PC-9 (cell line): Measurements from ENCODE around the gene SLC29A4. TPM values are rescaled to one million over a fixed set of nuclear protein-coding genes. Genes with fewer than 3 reads are reported as not detected.

Experiments
- BruUV-seq: library from RNA; stranded (reverse); fragments of 400-500 nt; replicated peaks from 2 replicates; lab custom pipeline; 2021; lab: Mats Ljungman, UMichigan
- CTCF ChIA-PET: fragments of 300-600 bp; sonication (Branson Sonifier 250); formaldehyde crosslinking; loops from one replicate; lab custom pipeline; 2022; ENCODE audit warnings: antibody characterized with exemption; lab: Charles Lee
- POLR2A ChIA-PET: fragments of 300-600 bp; sonication (Branson Sonifier 250); formaldehyde crosslinking; loops from one replicate; lab custom pipeline; 2022; ENCODE audit warnings: antibody characterized with exemption; ENCODE audit not compliant: unreplicated experiment; lab: Charles Lee
- DNase-seq, 2 experiments: peaks; one replicate each; pipeline versions ENCODE4 v3.0.0 to v3.0.0-alpha.2; 2015 to 2022; ENCODE audit warnings: mixed read lengths in 1 of 2
- H2AFZ ChIP-seq: fragments of 200-600 bp; sonication (generic); 2 replicates; pipeline ENCODE4 v1.8.1; 2017; ENCODE audit warnings: antibody characterized with exemption
- H3F3A ChIP-seq: fragments of 200-600 bp; sonication (generic); 2 replicates; pipeline ENCODE4 v1.8.1; 2017; ENCODE audit warnings: antibody characterized with exemption, mild to moderate bottlenecking, low read depth; ENCODE audit not compliant: insufficient read depth
- H3K27ac ChIP-seq: fragments of 200-600 bp; sonication (generic); 2 replicates; pipeline ENCODE4 v1.6.1; 2016; ENCODE audit warnings: mixed run types
- H3K27me3 ChIP-seq: fragments of 200-600 bp; sonication (generic); 2 replicates; pipeline ENCODE4 v1.6.1; 2016; ENCODE audit warnings: low read depth, mixed run types; ENCODE audit not compliant: insufficient read depth
- H3K36me3 ChIP-seq: fragments of 200-600 bp; sonication (generic); 2 replicates; pipeline ENCODE4 v1.6.1; 2016; ENCODE audit warnings: low read depth, mixed run types
- H3K4me1 ChIP-seq: fragments of 200-600 bp; sonication (generic); replicated peaks from 2 replicates; pipeline ENCODE4 v1.6.1; 2016; ENCODE audit warnings: mixed run types; ENCODE audit not compliant: insufficient read depth
- H3K4me2 ChIP-seq: fragments of 200-600 bp; sonication (generic); 2 replicates; pipeline ENCODE4 v1.6.1; 2017; ENCODE audit warnings: mixed run types
- H3K4me3 ChIP-seq: fragments of 200-600 bp; sonication (generic); 2 replicates; pipeline ENCODE4 v1.6.1; 2016; ENCODE audit warnings: mixed run types
- H3K79me2 ChIP-seq: fragments of 200-600 bp; sonication (generic); 2 replicates; pipeline ENCODE4 v1.6.1; 2017; ENCODE audit warnings: low read depth, mixed run types
- H3K9me2 ChIP-seq: fragments of 200-600 bp; sonication (generic); 2 replicates; pipeline ENCODE4 v1.8.1; 2017; ENCODE audit warnings: mild to moderate bottlenecking; ENCODE audit not compliant: insufficient read depth
- H3K9me3 ChIP-seq: fragments of 200-600 bp; sonication (generic); 2 replicates; pipeline ENCODE4 v1.8.1; 2016; ENCODE audit warnings: low read depth; ENCODE audit not compliant: insufficient read depth
- H4K20me1 ChIP-seq: fragments of 200-600 bp; sonication (generic); 2 replicates; pipeline ENCODE4 v1.8.1; 2017; ENCODE audit not compliant: insufficient read depth
- EZH2 ChIP-seq: fragments of 200-600 bp; sonication (generic); IDR thresholded peaks from 2 replicates; pipeline ENCODE4 v1.8.0; 2017; ENCODE audit warnings: antibody characterized with exemption, low read depth
- intact Hi-C: fragments of 100-400 bp; cut with micrococcal nuclease; formaldehyde crosslinking; loops from one replicate; pipeline ENCODE4 v1.10.0; 2022; ENCODE audit not compliant: unreplicated experiment
- total RNA-seq: library from RNA; stranded (reverse); gene quantifications from 2 replicates; pipeline ENCODE4 v1.2.3, GENCODE V29; 2021
- TF ChIP-seq, protein P1 (sequence below): fragments of 200-600 bp; sonication (generic); conservative IDR thresholded peaks from 2 replicates; pipeline ENCODE4 v1.6.1; 2017; ENCODE audit warnings: mixed run types, antibody characterized with exemption, mild to moderate bottlenecking, moderate library complexity

SLC29A4 gene
- total RNA-seq, 1 experiment from 2014 or later: 7.9 TPM

DNA sequence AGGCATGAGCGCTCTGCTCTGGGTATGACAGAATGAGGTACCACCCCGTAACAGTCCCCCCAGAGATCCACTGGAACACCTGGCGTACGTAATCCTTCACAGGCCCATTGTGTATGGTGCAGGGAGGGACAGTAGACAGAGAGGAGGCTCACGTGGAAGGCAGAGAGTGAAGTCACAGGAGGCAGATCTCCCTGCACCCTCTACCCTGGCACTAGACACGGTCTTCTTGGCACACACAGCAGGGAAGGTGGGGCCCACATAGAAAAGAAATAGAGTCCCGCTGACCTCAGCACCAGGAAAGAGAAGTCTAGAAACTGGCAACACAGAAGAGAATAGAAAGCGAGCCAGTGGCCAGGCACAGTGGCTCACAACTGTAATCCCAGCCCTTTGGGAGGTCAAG, 51.9 kb downstream of the SLC29A4 start:
- H3K36me3 ChIP-seq: peaks cover 27% of the 10 kb centered on the region
- H2AFZ ChIP-seq: no peak overlapping the region
- BruUV-seq: no TSS peak
- no peak overlapping the region for H3K4me2 ChIP-seq
- H3K9me3 ChIP-seq: no peaks in the 10 kb centered on the region
- no peaks in the 10 kb centered on the region for H3K27me3 ChIP-seq
- intact Hi-C loops: no loop called here
- no peaks in the 10 kb centered on the region for H3K9me2 ChIP-seq
- no peak for TF ChIP-seq EZH2
- TF ChIP-seq, protein P1, sequence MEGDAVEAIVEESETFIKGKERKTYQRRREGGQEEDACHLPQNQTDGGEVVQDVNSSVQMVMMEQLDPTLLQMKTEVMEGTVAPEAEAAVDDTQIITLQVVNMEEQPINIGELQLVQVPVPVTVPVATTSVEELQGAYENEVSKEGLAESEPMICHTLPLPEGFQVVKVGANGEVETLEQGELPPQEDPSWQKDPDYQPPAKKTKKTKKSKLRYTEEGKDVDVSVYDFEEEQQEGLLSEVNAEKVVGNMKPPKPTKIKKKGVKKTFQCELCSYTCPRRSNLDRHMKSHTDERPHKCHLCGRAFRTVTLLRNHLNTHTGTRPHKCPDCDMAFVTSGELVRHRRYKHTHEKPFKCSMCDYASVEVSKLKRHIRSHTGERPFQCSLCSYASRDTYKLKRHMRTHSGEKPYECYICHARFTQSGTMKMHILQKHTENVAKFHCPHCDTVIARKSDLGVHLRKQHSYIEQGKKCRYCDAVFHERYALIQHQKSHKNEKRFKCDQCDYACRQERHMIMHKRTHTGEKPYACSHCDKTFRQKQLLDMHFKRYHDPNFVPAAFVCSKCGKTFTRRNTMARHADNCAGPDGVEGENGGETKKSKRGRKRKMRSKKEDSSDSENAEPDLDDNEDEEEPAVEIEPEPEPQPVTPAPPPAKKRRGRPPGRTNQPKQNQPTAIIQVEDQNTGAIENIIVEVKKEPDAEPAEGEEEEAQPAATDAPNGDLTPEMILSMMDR: no peak
- no peak overlapping the region for H3K4me3 ChIP-seq
- H3K27ac ChIP-seq: no peak overlapping the region
- peaks cover 10% of the 10 kb centered on the region; the same call in 1 of the 2 replicates for H3K79me2 ChIP-seq
- POLR2A ChIA-PET: no interaction called here
- peaks cover 15% of the 10 kb centered on the region for H3F3A ChIP-seq
- H3K4me1 ChIP-seq: no peaks in the 10 kb centered on the region
- no peak for DNase-seq
- CTCF ChIA-PET: no interaction called here
- peaks cover 67% of the 10 kb centered on the region for H4K20me1 ChIP-seq

DNA sequence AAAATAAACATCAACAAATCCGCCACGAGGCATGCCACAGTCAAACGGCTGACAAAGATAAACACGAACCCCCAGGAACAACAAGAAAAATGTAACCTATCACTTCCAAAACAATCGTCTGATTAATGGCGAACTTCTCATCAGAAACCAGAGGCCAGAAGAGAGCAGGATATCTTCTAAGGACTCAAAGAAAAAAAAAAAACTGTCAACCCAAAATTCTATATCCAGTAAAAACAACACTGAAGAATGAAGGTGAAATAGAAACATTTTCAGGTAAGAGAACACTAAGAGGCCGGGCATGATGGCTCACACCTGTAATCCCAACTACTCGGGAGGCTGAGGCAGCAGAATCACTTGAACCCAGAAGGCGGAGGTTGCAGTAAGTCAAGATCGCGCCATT, 54.3 kb downstream of the SLC29A4 start:
- H3K36me3 ChIP-seq: peaks cover 34% of the 10 kb centered on the region
- no TSS peak for BruUV-seq
- H2AFZ ChIP-seq: no peak overlapping the region
- peaks cover 20% of the 10 kb centered on the region for H3F3A ChIP-seq
- peaks cover 10% of the 10 kb centered on the region for H3K79me2 ChIP-seq
- H4K20me1 ChIP-seq: peaks cover 52% of the 10 kb centered on the region
- intact Hi-C loops: no loop called here
- no peaks in the 10 kb centered on the region for H3K9me3 ChIP-seq
- H3K4me2 ChIP-seq: no peak overlapping the region
- no peak for TF ChIP-seq EZH2
- TF ChIP-seq, protein P1: no peak
- no peak for DNase-seq
- H3K27ac ChIP-seq: no peak overlapping the region
- no peak overlapping the region for H3K4me3 ChIP-seq
- H3K4me1 ChIP-seq: no peaks in the 10 kb centered on the region
- ChIA-PET CTCF (no interaction called here), POLR2A (no interaction called here)
- H3K9me2 ChIP-seq: no peaks in the 10 kb centered on the region
- H3K27me3 ChIP-seq: no peaks in the 10 kb centered on the region

DNA sequence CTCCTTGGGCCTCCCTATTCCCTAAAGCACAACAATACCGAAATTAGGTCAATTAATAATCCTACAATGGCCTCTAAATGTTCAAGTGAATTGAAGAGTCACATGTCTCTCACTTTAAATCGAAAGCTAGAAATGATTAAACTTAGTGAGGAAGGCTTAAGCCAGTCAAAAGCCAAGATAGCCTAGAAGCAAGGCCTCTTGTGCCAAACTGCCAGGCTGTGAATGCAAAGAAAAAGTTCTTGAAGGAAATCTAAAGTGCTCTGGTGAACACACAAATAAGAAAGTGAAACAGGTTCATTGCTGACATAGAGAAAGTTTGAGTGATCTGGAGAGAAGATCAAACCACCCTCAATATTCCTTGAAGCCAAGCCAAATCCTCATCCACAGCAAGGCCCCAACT, 57.2 kb downstream of the SLC29A4 start:
- CTCF ChIA-PET: no interaction called here
- no peak for TF ChIP-seq EZH2
- TF ChIP-seq, protein P1: no peak
- POLR2A ChIA-PET: no interaction called here
- no peaks in the 10 kb centered on the region for H3K9me2 ChIP-seq
- no peak overlapping the region for H3K4me2 ChIP-seq
- H3K9me3 ChIP-seq: no peaks in the 10 kb centered on the region
- no peak overlapping the region for H3K4me3 ChIP-seq
- no peak overlapping the region for H3K27ac ChIP-seq
- H3K36me3 ChIP-seq: peaks cover 62% of the 10 kb centered on the region
- intact Hi-C loops: no loop called here
- peaks cover 17% of the 10 kb centered on the region for H3F3A ChIP-seq
- H3K79me2 ChIP-seq: peaks cover 10% of the 10 kb centered on the region
- no peaks in the 10 kb centered on the region for H3K27me3 ChIP-seq
- BruUV-seq: no TSS peak
- no peaks in the 10 kb centered on the region for H3K4me1 ChIP-seq
- peaks cover 52% of the 10 kb centered on the region for H4K20me1 ChIP-seq
- no peak for DNase-seq
- H2AFZ ChIP-seq: no peak overlapping the region
